GM12878 (cell line): ENCODE results near the gene KRTAP26-1. TPM values are rescaled to one million over a fixed set of nuclear protein-coding genes. Genes with fewer than 3 reads are reported as not detected.

Experiments used
- ATAC-seq: fragments of 200-7000 bp; cut with Tn5 transposase; 3 replicates; pipeline ENCODE4 v1.9.1; 2020; ENCODE audit warnings: mild to moderate bottlenecking, moderate library complexity
- BruUV-seq: library from RNA; stranded (reverse); fragments of 400-500 nt; replicated peaks from 2 replicates; lab custom pipeline; 2021; lab: Mats Ljungman, UMichigan
- CTCF ChIA-PET: fragments of 300-600 bp; sonication (Branson Sonifier 250); formaldehyde crosslinking; extraction: SDS; loops from one replicate; lab custom pipeline; 2021; ENCODE audit warnings: inconsistent platforms; lab: Yijun Ruan, JAX
- POLR2A ChIA-PET: fragments of 350-600 bp; formaldehyde crosslinking; extraction: SDS; loops from one replicate; lab custom pipeline; 2021; ENCODE audit warnings: inconsistent platforms; lab: Charles Lee
- RAD21 ChIA-PET: fragments of 300-600 bp; sonication (Branson Sonifier 250); formaldehyde crosslinking; loops from one replicate; lab custom pipeline; 2023; ENCODE audit warnings: antibody characterized with exemption; ENCODE audit not compliant: unreplicated experiment; lab: Charles Lee
- SMC1A ChIA-PET: fragments of 300-600 bp; sonication (Branson Sonifier 250); formaldehyde crosslinking; loops from one replicate; lab custom pipeline; 2023; ENCODE audit not compliant: unreplicated experiment, uncharacterized antibody; lab: Charles Lee
- DNase-seq: peaks from one replicate; pipeline ENCODE4 v3.0.0-alpha.2; 2011; ENCODE audit warnings: low read depth, low spot score
- FAIRE-seq: peaks from 3 replicates; lab custom pipeline; 2011; peaks lifted over from hg19 to GRCh38; lab: Jason Lieb, UNC
- H2AFZ ChIP-seq: 2 replicates; pipeline ENCODE4 v1.6.0; 2011; ENCODE audit warnings: low read depth, low read length, control low read depth; ENCODE audit not compliant: control insufficient read depth
- H3K27ac ChIP-seq: 2 replicates; pipeline ENCODE4 v1.5.1; 2011; ENCODE audit warnings: control low read depth; ENCODE audit not compliant: control insufficient read depth, insufficient read depth
- H3K27me3 ChIP-seq, 2 experiments: replicated peaks in 1 of 2; 2 replicates each; pipeline versions ENCODE4 v1.6.0 to v1.6.1; 2011; ENCODE audit warnings: low read length in 1 of 2; ENCODE audit not compliant: control insufficient read depth in 2 of 2, insufficient read depth in 2 of 2
- H3K36me3 ChIP-seq, 2 experiments: 2 replicates each; pipeline ENCODE4 v1.5.1; 2011; ENCODE audit warnings: low read length in 1 of 2; ENCODE audit not compliant: control insufficient read depth in 2 of 2, insufficient read depth in 2 of 2
- H3K4me1 ChIP-seq: 2 replicates; pipeline ENCODE4 v1.6.1; 2011; ENCODE audit warnings: mild to moderate bottlenecking, low read length, moderate library complexity, mixed read lengths; ENCODE audit not compliant: control insufficient read depth, insufficient read depth
- H3K4me2 ChIP-seq: 2 replicates; pipeline ENCODE4 v1.6.0; 2011; ENCODE audit warnings: control low read depth; ENCODE audit not compliant: control insufficient read depth, insufficient read depth
- H3K4me3 ChIP-seq: fragments of 200-600 bp; sonication (generic); 2 replicates; pipeline ENCODE4 v1.5.1; 2016
- H3K79me2 ChIP-seq: 2 replicates; pipeline ENCODE4 v1.6.0; 2011; ENCODE audit warnings: low read length; ENCODE audit not compliant: control insufficient read depth, insufficient read depth
- H3K9ac ChIP-seq: 2 replicates; pipeline ENCODE4 v1.8.0; 2011; ENCODE audit warnings: low read length, control low read depth, mixed read lengths; ENCODE audit not compliant: control insufficient read depth, insufficient read depth
- H3K9me3 ChIP-seq: replicated peaks from 3 replicates; pipeline ENCODE4 v1.5.1; 2011; ENCODE audit warnings: mild to moderate bottlenecking, low read length; ENCODE audit not compliant: control insufficient read depth, insufficient read depth
- H4K20me1 ChIP-seq: 2 replicates; pipeline ENCODE4 v1.6.0; 2011; ENCODE audit not compliant: control insufficient read depth, insufficient read depth
- BCL3 ChIP-seq: IDR thresholded peaks from 2 replicates; pipeline ENCODE4 v1.6.1; 2011; ENCODE audit warnings: borderline replicate concordance, low read depth, mild to moderate bottlenecking, moderate library complexity, low read length; ENCODE audit not compliant: insufficient read depth, poor library complexity, severe bottlenecking
- BMI1 ChIP-seq: fragments of 450-650 bp; IDR thresholded peaks from 2 replicates; pipeline ENCODE4 v1.6.1; 2016; ENCODE audit warnings: mild to moderate bottlenecking, moderate library complexity, borderline replicate concordance
- EGR1 ChIP-seq, 2 experiments: IDR thresholded peaks; 1 replicate in 1 of 2; 2 replicates in 1 of 2; pipeline ENCODE4 v1.6.1; 2011 to 2012; ENCODE audit warnings: low read depth in 2 of 2, low read length in 2 of 2, borderline replicate concordance in 1 of 2, mild to moderate bottlenecking in 1 of 2, moderate library complexity in 1 of 2
- EZH2 ChIP-seq: IDR thresholded peaks from 2 replicates; pipeline ENCODE4 v1.6.1; 2012; ENCODE audit warnings: low read depth, mild to moderate bottlenecking, control low read depth, inconsistent platforms, low read length, borderline replicate concordance; ENCODE audit not compliant: control insufficient read depth
- FOXK2 ChIP-seq: fragments of 450-650 bp; IDR thresholded peaks from 2 replicates; pipeline ENCODE4 v1.6.1; 2017; ENCODE audit warnings: mild to moderate bottlenecking, moderate library complexity
- JUND ChIP-seq: IDR thresholded peaks from 2 replicates; pipeline ENCODE4 v1.6.1; 2012; ENCODE audit warnings: low read depth, mild to moderate bottlenecking, low read length, improper control_type of control experiment, moderate library complexity
- KLF5 ChIP-seq: fragments of 450-650 bp; IDR thresholded peaks from 2 replicates; pipeline ENCODE4 v1.6.1; 2014; ENCODE audit warnings: mild to moderate bottlenecking; ENCODE audit not compliant: partially characterized antibody
- POLR2AphosphoS5 ChIP-seq: IDR thresholded peaks from 2 replicates; pipeline ENCODE4 v1.6.1; 2011; ENCODE audit warnings: mild to moderate bottlenecking, low read length, inconsistent platforms
- RAD51 ChIP-seq: fragments of 450-650 bp; IDR thresholded peaks from 2 replicates; pipeline ENCODE4 v1.6.1; 2016; ENCODE audit warnings: moderate library complexity, mild to moderate bottlenecking, inconsistent platforms
- RFX5 ChIP-seq: IDR thresholded peaks from 2 replicates; pipeline ENCODE4 v1.6.1; 2011; ENCODE audit warnings: low read depth, low read length, improper control_type of control experiment
- SIN3A ChIP-seq: IDR thresholded peaks from 2 replicates; pipeline ENCODE4 v1.6.1; 2012; ENCODE audit warnings: low read depth, low read length, improper control_type of control experiment
- SMC3 ChIP-seq: IDR thresholded peaks from 2 replicates; pipeline ENCODE4 v1.6.1; 2011; ENCODE audit warnings: low read length, improper control_type of control experiment, borderline replicate concordance
- STAT3 ChIP-seq: IDR thresholded peaks from 2 replicates; pipeline ENCODE4 v1.6.1; 2011; ENCODE audit warnings: low read depth, low read length, improper control_type of control experiment
- ZNF384 ChIP-seq: IDR thresholded peaks from 2 replicates; pipeline ENCODE4 v1.6.1; 2012; ENCODE audit warnings: low read depth, mild to moderate bottlenecking, low read length, improper control_type of control experiment, borderline replicate concordance
- ZNF622 ChIP-seq: fragments of 450-650 bp; IDR thresholded peaks from 2 replicates; pipeline ENCODE4 v1.6.1; 2017; ENCODE audit warnings: mild to moderate bottlenecking, inconsistent platforms
- WGBS: methylation state at CpG from one replicate; pipeline ENCODE4 v1.1.6; 2016; ENCODE audit warnings: low lambda C conversion rate; ENCODE audit not compliant: insufficient replicate concordance, insufficient coverage; ENCODE audit errors: missing lambda C conversion rate; 5-methylcytosine and 5-hydroxymethylcytosine counted together
- in situ Hi-C: fragments of 300-500 bp; cut with MboI; formaldehyde crosslinking; loops from 9 replicates; pipeline ENCODE4 v1.14.3; 2018; ENCODE audit warnings: mixed read lengths
- intact Hi-C: fragments of 100-400 bp; cut with micrococcal nuclease; formaldehyde crosslinking; loops from one replicate; pipeline ENCODE4 v1.14.2; 2022; ENCODE audit not compliant: unreplicated experiment
- polyA plus RNA-seq, 11 experiments: library from polyadenylated mRNA; depleted of rRNA in 4 of 11; unstranded in 6 of 11; stranded (reverse) in 5 of 11; fragments of >200 nt; fragmentation: Nextera tagmentation in 4 of 11; fragmentation: Illumina TruSeq in 1 of 11; extraction: Ambion mirVana in 4 of 11; extraction: Trizol in 1 of 11; gene quantifications; 1 replicate in 1 of 11; 2 replicates in 10 of 11; pipeline versions ENCODE4 v1.2.1 to v1.2.3, GENCODE V29; 2011 to 2016; ENCODE audit warnings: inconsistent platforms in 2 of 11, missing spikeins in 2 of 11, low read depth in 1 of 11
- total RNA-seq, 4 experiments: library from RNA; depleted of rRNA in 3 of 4; stranded (reverse); fragments of >200 nt in 3 of 4; fragmentation: Illumina TruSeq in 1 of 4; extraction: Trizol in 1 of 4; gene quantifications; 2 replicates each; pipeline versions ENCODE4 v1.2.1 to v1.2.3, GENCODE V29; 2013 to 2021
- TF ChIP-seq, protein P1 (sequence below): IDR thresholded peaks from 2 replicates; pipeline ENCODE4 v1.6.1; 2012; ENCODE audit warnings: low read length, inconsistent platforms

KRTAP26-1 gene
- total and polyA plus RNA-seq, 10 of the 15 experiments (the other 5 are each of a cell fraction or from before 2014, with no cell fraction given) = not detected

DNA sequence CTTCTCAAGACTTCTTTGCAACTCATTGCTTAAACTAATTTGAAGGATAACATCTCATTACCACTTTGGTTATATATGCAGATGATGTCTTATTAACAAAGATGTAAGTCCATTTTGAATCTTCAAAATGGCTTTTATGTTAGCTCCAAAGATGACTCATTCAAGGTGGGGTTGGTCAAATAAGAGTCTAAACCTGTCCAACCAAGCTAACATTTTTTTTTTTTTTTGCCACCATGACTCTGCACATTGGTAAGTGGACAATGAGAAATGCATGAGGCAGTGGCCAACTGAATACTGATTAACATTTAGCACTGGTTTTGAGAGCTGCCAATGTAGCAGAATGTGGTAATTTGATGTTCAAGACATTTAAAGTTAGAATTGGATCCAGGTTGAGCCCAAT, 17.7 kb upstream of the KRTAP26-1 start (continued):
- no peak for TF ChIP-seq EZH2
- no peak for TF ChIP-seq BMI1
- TF ChIP-seq JUND = no peak
- TF ChIP-seq RFX5 = no peak
- no peak for TF ChIP-seq FOXK2

GRCh38 chr21:30337276-30337744, 17.2 kb upstream of the KRTAP26-1 start, which contains the start of gene KRTAP27-1:
Gene KRTAP27-1 (minus strand): TSS chr21:30337694. CDS start chr21:30337668, 26 bp downstream.
- in situ Hi-C loops = loop anchor here (5.0 kb wide), 1 partner anchor 745 kb away; no protein-coding TSS in a partner anchor
- no peak within 1 kb of the TSS for H2AFZ ChIP-seq
- ChIA-PET CTCF (no interaction called here), POLR2A (no interaction called here)
- TF ChIP-seq, protein P1, sequence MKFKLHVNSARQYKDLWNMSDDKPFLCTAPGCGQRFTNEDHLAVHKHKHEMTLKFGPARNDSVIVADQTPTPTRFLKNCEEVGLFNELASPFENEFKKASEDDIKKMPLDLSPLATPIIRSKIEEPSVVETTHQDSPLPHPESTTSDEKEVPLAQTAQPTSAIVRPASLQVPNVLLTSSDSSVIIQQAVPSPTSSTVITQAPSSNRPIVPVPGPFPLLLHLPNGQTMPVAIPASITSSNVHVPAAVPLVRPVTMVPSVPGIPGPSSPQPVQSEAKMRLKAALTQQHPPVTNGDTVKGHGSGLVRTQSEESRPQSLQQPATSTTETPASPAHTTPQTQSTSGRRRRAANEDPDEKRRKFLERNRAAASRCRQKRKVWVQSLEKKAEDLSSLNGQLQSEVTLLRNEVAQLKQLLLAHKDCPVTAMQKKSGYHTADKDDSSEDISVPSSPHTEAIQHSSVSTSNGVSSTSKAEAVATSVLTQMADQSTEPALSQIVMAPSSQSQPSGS = no peak
- no peak for TF ChIP-seq SIN3A
- TF ChIP-seq STAT3 = no peak
- no peak for TF ChIP-seq SMC3
- no peak for TF ChIP-seq POLR2AphosphoS5
- TF ChIP-seq BCL3 = no peak
- TF ChIP-seq KLF5 = no peak
- no peak for TF ChIP-seq ZNF384
- TF ChIP-seq ZNF622 = no peak
- TF ChIP-seq EGR1 (IDR thresholded peaks at IDR 0.05; ENCODE audit: borderline replicate concordance in 1 of 2, low read depth in 2 of 2, low read length in 2 of 2) = no peak
- no peak for TF ChIP-seq FOXK2
- no peak for TF ChIP-seq RAD51
- TF ChIP-seq, all 136 proteins: peak for 0
- H3K27me3 ChIP-seq = no peaks in the 10 kb centered on the region
- ChIA-PET SMC1A (no interaction called here), RAD21 (no interaction called here)
- 42% methylated on average over 6 of the region's 6 CpGs for WGBS
- no peaks in the 10 kb centered on the region for H4K20me1 ChIP-seq
- H3K9ac ChIP-seq = no peak within 1 kb of the TSS
- no peaks in the 10 kb centered on the region for H3K4me1 ChIP-seq
- intact Hi-C loops = no loop called here
- H3K4me3 ChIP-seq = no peak within 1 kb of the TSS
- ATAC-seq (no peak), DNase-seq (no peak), FAIRE-seq (no peak)
- H3K36me3 ChIP-seq = no peaks in the 10 kb centered on the region
- H3K27ac ChIP-seq = no peak within 1 kb of the TSS
- BruUV-seq = no TSS peak
- no peaks in the 10 kb centered on the region for H3K9me3 ChIP-seq
- no peak within 1 kb of the TSS for H3K4me2 ChIP-seq
- no peaks in the 10 kb centered on the region for H3K79me2 ChIP-seq
